Measurements from ENCODE around the gene ATXN2. TPM values are rescaled to one million over a fixed set of nuclear protein-coding genes. Genes with fewer than 3 reads are reported as not detected.

Gene ATXN2
- polyA plus RNA-seq, 4 donors = 67.8 to 92.8 (median 83.5) TPM

DNA sequence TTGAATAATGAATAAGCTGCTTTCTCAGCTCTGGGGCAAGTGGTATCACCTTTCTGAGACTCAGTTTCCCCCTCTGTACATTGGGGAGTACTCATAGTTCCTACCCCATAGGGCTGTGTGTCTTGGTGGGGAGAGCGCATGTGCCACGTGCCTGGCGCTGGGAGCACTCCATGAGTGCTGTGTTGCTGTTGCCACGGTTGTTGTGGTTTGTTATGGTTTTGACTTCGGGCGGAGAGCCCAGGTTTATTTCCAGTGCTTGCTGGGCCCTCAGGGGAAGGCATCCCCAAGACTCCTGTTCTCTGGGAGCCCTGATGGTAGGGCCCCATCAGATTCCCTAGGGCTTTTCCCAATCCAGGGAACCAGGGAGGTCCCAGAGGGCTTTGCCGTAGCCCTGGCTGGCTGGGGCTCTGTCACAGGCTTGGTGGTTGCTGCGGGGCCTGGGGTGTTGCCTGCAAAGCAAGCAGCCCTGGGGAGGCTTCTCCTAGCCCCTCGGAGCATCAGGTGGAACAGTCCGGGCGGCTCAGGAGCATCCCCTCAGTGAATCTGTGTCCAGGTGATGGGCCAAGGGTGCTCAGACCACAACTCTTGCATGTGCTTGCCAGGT, 174.8 kb downstream of the ATXN2 start:
- no peak for DNase-seq (ENCODE audit: low read depth in 4 of 4, low spot score in 3 of 4)

DNA sequence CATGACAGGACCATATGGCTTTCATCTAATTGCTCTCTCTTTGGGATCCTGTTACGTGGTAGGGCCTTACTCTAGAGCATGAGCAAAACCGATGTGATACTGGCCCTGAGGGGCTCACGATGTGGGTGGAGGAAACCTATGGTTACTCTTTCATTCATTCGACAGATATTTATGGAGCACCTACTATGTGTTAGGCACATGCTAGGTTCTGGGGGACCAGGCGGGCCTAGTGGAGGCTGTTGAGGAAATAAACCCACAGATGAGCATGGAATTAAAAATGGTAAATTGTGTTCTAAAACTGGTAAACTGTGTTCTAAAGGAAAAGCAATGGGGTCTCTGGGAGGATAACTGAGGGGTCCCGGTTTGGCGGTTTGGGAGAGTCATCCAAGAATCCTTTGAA, 178.6 kb downstream of the ATXN2 start:
- DNase-seq (ENCODE audit: low read depth in 4 of 4, low spot score in 3 of 4) = no peak

DNA sequence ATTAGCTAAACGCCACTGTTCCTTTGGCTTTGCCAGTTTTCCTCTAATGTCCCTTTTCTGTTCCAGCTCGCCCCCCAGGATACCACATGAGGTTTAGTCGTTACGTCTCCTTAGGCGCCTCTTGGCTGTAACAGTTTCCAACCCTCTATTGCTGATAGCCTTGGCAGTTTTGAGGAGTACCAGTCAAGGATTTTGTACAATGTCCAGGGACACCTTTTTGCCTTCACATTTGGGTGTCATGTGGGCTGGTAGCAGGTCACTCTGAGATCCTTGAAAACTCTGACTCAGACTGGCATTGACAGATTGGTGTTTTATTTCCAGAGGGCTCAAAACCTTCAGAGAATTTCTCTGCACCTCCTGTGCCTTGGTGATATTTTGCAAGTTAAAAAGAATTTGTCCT, 179.3 kb downstream of the ATXN2 start:
- DNase-seq (ENCODE audit: low read depth in 4 of 4, low spot score in 3 of 4) = no peak

DNA sequence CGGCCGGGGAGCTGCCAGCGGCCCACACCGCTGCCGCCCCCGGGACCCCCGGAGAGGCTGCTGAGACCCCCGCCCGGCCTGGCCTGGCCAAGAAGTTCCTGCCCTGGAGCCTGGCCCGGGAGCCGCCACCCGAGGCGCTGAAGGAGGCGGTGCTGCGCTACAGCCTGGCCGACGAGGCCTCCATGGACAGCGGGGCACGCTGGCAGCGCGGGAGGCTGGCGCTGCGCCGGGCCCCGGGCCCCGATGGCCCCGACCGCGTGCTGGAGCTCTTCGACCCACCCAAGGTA, 180.6 kb downstream of the ATXN2 start:
- no peak for DNase-seq (ENCODE audit: low read depth in 4 of 4, low spot score in 3 of 4)

DNA sequence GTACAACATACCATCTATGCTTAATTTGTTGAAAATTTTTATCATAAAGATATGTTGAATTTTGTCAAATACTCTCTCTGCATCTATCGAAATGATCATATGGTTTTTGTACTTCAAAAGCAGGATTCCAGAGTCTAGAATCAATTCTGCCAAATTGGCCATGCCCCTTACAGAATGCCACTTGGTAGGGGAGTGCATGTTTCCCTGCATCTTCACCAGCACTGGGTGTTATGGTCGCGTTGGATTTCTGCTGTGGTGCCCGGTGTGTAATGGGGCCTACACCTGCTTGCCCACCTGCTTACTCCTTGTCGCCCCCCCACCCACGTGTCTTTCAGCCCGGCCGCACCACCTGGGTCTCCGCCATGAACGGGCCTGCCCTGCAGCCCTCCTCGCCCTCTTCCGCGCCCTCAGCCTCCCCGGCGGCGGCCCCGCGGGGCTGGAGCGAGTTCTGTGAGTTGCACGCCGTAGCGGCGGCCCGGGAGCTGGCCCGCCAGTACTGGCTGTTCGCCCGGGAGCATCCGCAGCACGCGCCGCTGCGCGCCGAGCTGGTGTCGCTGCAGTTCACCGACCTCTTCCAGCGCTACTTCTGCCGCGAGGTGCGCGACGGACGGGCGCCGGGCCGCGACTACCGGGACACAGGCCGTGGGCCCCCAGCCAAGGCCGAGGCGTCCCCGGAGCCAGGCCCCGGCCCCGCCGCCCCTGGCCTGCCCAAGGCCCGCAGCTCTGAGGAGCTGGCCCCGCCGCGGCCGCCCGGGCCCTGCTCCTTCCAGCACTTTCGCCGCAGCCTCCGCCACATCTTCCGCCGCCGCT, 181.1 kb downstream of the ATXN2 start:
- DNase-seq (ENCODE audit: low read depth in 4 of 4, low spot score in 3 of 4) = no peak

DNA sequence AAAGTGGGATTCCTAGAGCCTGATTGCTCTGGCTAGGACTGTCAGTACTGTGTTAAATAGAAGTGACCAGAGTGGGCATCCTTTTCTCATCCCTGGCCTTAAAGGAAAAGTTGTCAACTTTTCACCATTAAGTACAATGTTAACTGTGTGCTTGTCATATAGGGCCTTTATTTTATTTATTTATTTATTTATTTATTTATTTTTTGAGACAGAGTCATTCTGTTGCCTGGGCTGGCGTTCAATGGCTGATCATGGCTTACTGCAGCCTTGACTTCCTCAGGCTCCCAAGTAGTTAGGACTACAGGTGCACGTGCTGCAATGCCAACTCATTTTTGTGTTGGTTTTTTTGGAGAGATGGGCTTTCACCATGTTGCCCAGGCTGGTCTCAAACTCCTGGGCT, 181.8 kb downstream of the ATXN2 start:
- DNase-seq (ENCODE audit: low read depth in 4 of 4, low spot score in 3 of 4) = no peak

DNA sequence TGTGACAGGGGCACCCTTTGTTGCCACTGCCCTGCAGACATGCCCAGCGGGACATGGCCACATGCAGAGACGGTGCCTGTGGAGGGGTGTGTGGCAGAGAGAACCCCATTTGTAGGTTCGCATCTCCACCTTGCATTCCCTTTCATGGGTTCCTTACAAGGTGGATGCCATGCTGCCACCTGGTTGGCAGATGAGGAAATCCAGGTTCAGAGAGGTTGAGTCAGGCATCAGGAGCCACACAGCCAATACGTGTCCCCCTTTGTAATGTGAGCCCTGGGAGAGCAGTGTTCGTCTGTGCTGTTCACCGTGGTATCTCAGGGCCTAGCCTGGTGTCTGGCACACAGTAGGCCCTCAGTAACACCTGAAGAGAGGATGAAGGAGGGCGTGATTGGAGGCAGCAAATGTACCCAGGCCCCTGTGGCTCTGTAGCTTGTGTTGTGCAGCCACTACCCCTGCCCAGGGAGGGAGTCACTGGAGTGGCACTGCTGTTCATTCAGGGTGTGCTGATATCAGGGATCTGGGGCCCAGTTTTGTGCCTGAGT, 184.3 kb downstream of the ATXN2 start:
- no peak for DNase-seq (ENCODE audit: low read depth in 4 of 4, low spot score in 3 of 4)

DNA sequence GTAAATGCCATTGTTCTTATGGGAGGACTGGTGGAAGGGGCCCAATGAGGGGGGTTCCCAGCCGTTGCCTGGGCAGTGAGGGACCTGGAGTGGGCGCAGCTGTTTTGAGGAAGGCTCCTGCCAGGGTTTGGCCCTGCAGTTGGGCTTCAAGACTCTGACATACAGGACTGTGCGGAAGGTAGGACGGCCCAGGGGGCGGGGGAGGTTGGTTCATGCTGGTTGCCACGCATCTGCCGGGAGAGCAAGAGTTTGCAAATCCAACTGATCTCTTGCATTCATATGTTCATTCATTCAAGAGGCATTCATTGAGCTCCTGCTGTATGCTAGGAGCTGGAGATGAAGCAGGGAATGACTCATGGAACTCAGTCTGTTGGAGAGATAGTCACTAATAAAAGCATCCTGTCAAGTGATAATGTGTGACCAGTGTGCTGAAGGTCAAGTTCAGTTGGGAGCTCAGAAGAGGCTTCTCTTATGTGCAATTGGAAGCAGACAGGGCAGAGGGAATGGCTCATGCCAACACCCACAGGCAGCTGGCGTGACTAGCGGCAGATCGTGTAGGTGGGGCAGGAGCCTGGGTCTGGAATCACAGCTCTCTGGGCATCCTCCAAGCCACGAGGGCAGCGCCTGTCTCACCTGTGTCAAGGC, 185.6 kb downstream of the ATXN2 start:
- no peak for DNase-seq (ENCODE audit: low read depth in 4 of 4, low spot score in 3 of 4)

DNA sequence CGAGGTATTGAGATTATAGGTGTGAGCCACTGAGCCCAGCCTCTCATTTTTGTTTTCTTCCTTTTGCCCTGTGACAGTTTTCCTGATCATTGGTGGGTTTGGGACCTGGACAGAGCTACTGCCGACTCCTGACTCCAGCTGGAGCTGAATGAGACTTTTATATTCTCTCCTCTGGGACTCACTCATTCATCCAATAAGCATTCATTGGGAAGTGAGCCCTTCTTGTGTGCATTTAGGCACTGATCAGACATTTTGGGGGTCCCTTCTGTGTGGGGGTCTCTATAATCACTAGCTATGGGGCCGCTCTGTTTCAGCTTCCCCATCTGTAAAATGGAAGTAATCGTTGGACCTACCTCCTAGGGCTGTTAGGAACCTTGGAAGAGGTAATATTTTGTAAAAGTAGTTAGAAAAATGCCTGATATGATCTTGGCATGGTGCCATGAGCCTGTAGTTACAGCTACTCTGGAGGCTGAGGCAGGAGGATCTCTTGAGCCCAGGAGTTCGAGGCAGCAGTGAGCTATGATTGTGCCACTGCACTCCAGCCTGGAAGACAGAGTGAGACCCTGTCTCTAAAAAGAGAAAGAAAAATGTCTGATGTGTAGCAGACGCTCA, 186.2 kb downstream of the ATXN2 start:
- DNase-seq (ENCODE audit: low read depth in 4 of 4, low spot score in 3 of 4) = no peak

DNA sequence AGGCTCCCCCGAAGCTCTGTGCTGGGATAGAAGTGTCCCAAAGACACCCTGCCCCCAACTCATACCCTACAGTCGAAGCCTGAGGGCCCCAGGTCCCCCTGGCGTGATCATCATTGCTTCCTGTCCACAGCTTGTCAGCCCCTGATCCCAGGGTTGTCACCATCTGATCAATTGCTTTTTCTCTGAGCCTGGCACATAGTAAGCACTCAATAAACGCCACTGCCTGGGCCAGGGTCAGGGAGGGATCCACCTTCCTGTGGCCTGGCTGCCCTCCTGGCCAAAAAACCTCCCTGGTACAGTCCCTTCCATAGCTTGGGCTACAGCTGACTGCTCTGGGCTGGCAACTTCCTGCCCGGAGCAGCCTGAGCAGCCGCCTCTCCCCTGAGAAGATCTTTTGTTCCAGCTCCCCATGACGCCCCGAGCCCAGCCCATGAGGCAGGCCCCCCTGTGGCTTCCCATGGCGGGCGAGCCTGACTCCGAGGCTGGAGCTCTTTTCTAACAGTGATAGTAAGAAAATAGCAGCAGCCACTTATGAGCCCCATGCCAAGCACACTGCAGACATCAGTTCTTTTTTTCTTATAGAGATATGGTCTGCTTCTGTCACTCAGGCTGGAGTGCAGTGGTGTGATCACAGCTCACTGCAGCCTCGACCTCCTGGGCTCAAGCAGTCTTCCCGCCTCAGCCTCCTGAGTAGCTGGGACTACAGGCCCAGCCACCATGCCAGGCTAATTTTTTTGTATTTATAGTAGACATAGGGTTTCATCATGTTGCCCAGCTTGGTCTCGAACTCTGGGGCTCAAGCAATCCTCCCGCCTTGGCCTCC, 186.9 kb downstream of the ATXN2 start:
- no peak for DNase-seq (ENCODE audit: low read depth in 4 of 4, low spot score in 3 of 4)

DNA sequence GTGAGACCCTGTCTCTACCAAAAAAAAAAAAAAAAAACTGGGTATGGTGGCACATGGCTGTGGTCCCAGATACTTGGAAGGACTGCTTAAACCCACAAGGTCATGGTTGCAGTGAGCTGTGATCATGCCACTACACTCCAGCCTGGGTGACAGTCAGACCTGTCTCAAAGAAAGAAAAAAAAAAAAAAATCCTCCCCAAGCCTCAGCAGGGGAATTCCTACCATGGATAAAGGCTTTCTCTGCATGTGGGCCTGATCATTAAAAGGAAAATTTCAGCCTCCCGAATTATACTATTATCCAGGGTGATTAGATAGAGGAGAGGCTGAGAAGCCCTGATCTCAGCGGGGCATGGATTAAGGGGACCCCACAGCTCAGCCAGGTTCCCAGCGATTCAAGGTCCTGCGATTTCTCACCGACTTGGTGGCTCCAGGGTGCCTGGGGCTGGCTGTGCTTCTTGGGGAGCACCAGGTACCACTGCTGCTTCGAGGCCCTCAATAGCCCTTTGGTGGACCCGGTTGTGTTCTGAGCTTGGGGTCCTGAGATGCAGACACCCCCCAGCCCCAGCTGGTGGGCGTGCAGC, 187.8 kb downstream of the ATXN2 start:
- DNase-seq (ENCODE audit: low read depth in 4 of 4, low spot score in 3 of 4) = no peak

DNA sequence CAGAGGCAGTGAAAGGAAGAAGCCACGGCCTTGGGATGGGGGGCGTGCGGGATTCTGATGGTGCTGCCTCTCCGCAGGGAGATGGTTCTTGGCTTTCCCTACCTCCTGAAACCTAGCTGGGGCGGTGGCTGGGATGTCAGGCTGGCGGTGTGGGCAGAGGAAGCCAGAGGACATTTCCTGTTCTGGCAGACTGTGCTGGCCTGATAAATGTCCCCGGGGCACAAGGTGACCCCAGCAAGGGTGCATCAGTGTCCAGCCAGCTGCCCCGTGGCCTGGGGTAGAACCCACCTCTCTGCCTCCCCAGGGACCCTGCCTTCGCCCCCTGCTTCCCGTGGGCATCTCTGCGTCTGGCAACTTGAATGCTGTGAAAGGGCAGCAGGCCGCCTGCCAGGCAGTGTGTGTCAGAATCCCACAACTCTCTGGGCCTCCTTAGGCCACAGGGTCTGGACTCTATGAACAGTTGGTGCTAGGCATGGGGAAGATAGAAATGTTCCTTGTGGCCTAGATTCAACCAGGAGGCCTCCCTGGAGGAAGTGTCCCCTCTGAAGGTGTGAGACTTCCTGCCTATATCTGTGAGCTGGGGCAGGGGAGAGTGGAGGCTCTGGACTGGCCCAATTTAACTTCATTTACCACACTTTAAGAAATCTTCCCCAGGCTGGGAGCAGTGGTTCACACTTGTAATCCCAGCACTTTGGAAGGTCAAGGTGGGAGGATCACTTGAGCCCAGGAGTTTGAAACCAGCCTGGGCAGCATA, 188.5 kb downstream of the ATXN2 start:
- no peak for DNase-seq (ENCODE audit: low read depth in 4 of 4, low spot score in 3 of 4)

DNA sequence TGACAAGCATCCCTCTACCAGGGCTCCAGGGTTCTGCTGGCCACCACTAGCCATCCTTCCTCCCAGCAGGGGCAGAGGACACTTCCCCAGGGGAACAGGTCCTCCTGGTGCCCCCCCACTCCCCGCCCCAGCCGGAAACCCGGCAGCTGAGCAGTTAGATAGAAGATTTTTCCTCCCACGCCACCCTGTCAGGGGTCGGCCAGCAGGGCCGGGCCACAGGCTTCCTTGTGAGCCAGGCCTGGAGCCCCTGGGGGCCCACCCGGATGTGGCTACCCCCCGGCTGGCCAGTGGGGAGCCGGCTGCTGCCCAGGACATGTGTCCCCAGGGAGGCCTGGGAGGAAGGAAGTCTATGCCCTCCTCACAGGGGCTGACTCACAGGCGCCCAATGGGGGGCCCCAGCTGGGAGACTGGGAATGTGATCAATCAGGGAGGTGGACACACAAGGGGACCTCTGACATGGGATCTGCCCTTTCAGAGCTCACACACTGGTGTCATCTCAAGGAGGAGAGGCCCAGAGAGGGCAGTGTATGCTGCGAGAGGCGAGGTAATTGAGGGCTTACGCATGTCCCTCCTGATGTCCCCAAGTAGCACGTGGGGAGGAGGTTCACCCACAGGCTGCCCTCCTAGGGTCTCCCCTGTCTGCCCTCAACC, 189.2 kb downstream of the ATXN2 start:
- no peak for DNase-seq (ENCODE audit: low read depth in 4 of 4, low spot score in 3 of 4)

DNA sequence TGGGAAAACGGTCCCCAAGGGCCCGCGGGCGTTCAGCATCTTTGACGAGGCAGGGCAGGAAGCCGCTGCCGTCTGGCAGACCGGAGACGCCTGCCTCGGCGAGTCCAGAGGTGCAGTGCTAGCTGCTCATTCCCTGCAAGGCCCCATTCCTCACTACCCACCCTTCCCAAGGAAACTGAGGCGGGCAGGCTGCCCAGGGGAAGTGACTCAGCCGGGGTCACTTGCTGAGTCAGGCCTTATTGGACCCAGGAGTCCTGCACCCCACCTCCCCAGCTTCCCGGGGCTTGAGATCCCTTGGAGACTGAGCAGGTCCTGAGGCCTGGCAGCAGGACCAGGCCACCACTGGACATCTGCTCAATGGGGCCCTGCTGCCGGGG, 189.7 kb downstream of the ATXN2 start:
- no peak for DNase-seq (ENCODE audit: low read depth in 4 of 4, low spot score in 3 of 4)

DNA sequence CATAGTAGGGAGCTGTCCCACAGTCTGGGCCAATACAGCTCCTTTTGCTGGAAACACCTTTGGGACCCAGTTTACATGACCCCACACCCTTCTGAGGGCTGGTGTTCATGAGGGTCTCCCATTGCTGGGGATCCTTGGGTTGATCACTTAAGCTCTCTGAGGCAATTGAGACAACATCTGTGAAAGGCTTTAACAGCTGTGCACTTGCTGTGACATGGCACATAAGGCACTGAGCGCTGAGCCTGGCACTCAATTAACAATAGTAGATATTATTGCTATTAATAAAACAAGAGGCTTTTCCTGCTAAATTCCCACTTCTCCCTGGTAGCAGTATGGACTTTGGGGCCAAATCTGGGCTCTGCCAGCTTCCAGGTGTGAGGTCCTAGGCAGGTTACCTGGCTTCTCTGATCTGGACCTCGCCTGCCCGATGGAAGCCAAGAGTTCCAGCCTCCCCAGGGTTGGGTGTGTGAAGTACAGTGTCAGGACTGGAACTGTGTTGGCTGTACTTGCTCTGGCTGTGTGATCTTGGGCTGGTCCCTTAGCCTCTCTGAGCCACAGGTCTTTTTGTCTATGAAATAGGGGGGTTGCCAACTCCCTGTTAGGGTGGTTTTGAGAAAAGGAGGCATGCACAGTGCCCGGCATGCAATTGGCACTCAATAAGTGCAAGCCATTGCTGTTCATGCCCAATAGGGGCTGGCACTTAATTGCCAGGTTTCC, 190.3 kb downstream of the ATXN2 start:
- no peak for DNase-seq (ENCODE audit: low read depth in 4 of 4, low spot score in 3 of 4)

DNA sequence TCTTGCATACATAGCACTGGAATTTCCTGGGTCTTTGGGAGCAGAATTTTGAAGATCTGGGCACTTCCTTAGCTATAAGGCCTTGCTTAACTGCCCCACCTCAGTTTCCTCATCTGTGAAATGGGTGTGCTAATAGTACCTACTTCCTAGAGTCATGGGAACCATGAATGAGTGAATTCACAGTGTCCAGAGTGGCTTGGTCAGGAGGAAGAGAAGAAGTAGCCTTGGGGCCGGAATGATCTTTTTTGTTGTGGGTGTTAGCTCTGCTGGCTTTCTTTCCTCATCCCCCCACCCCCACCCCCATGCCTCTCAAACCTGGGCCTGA, 191.0 kb downstream of the ATXN2 start:
- DNase-seq (ENCODE audit: low read depth in 4 of 4, low spot score in 3 of 4) = no peak

DNA sequence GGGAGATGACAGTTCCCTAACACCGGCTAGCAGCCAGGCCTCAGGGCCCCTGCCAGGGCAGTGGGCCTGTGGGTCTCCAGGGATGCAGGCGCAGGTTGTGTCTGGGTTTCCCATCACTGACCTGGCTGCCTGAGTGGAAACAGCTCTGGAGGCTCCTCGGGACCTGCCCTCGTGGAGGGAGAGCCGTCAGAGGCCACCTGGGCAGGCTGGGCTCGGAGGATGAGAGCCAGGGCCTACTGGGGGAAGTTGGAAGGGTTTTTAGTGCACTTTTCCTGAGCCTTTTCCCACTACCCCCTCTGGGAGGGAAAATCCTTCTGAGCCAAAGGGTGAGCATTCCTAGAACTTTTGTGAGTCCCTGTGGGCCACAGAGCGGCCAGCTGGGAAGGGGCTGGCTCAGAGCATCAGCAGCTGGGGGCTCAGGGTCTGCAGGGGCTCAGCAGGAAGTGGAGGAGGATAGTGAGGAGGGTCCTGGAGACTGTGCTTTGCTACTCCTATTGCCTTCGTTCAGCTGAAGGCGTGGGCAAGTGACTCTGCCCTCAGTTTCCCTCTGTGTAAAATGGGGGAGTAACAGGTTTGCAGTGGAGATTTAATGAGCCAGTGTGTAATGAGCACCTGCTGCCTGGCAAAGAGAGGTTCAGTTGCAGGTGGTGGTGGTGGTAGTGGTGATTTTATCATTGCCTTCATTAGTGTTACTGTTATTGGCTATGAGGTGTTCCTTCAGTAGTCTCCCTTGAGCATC, 191.6 kb downstream of the ATXN2 start:
- no peak for DNase-seq (ENCODE audit: low read depth in 4 of 4, low spot score in 3 of 4)

Data from left renal pelvis (tissue), 4 donors.